Lung (tissue), 12 donors: Measurements from ENCODE around the gene ZNF581. TPM values are rescaled to one million over a fixed set of nuclear protein-coding genes. Genes with fewer than 3 reads are reported as not detected.
A peak's percentile ranks its signal among the peaks of the same experiment; 100 is the strongest.

Experiments used
- ATAC-seq: fragments of 200-7000 bp; cut with Tn5 transposase; one replicate; pipeline ENCODE4 v1.9.1; 2020; ENCODE audit warnings: moderate number of reproducible peaks; ENCODE audit not compliant: insufficient read depth, low FRiP score
- DNase-seq, 3 donors: peaks; one replicate each; pipeline ENCODE4 v3.0.0-alpha.2; 2013 to 2017
- H3K27ac ChIP-seq, 2 donors: one replicate each; pipeline ENCODE4 v1.5.1; 2013; ENCODE audit warnings: mild to moderate bottlenecking in 2 of 2, moderate library complexity in 2 of 2, control low read depth in 1 of 2, inconsistent platforms in 1 of 2, low read depth in 1 of 2, low read length in 1 of 2
- H3K27me3 ChIP-seq, 3 donors: one replicate each; pipeline ENCODE4 v1.5.1; 2013; ENCODE audit warnings: low read length in 2 of 3; ENCODE audit not compliant: control insufficient read depth in 3 of 3, insufficient read depth in 3 of 3
- H3K36me3 ChIP-seq, 4 donors: one replicate each; pipeline ENCODE4 v1.5.1; 2013; ENCODE audit warnings: low read length in 4 of 4, mild to moderate bottlenecking in 1 of 4, moderate library complexity in 1 of 4; ENCODE audit not compliant: control insufficient read depth in 4 of 4, insufficient read depth in 4 of 4
- H3K4me1 ChIP-seq, 5 donors: one replicate each; pipeline ENCODE4 v1.5.1; 2013; ENCODE audit warnings: low read length in 5 of 5, mild to moderate bottlenecking in 2 of 5, moderate library complexity in 1 of 5; ENCODE audit not compliant: control insufficient read depth in 5 of 5, insufficient read depth in 5 of 5
- H3K4me3 ChIP-seq: one replicate; pipeline ENCODE4 v1.5.1; 2013; ENCODE audit warnings: mild to moderate bottlenecking, control low read depth, moderate library complexity
- H3K9ac ChIP-seq, 2 donors: one replicate each; pipeline ENCODE4 v1.5.1; 2013; ENCODE audit warnings: low read length in 2 of 2, control low read depth in 1 of 2; ENCODE audit not compliant: insufficient read depth in 1 of 2
- H3K9me3 ChIP-seq, 4 donors: one replicate each; pipeline ENCODE4 v1.5.1; 2013; ENCODE audit warnings: low read length in 3 of 4, mild to moderate bottlenecking in 1 of 4, moderate library complexity in 1 of 4; ENCODE audit not compliant: control insufficient read depth in 4 of 4, insufficient read depth in 3 of 4
- CTCF ChIP-seq: IDR thresholded peaks from 2 replicates; pipeline ENCODE4 v1.5.1; 2012; ENCODE audit warnings: mild to moderate bottlenecking; ENCODE audit errors: control extremely low read depth, extremely low read depth
- WGBS, 2 donors: extraction: QIAGEN DNeasy Blood & Tissue Kit; methylation state at CpG; one replicate each; pipeline ENCODE4 v1.1.7; 2013; 5-methylcytosine and 5-hydroxymethylcytosine counted together
- polyA plus RNA-seq, 2 donors: library from polyadenylated mRNA; stranded (reverse); fragments of 200-250 nt; gene quantifications; one replicate each; pipeline ENCODE4 v1.2.1, GENCODE V29; 2013
- total RNA-seq, 2 donors: library from RNA; depleted of rRNA in 1 of 2; stranded (reverse); fragments of >200 nt in 1 of 2; gene quantifications; one replicate each; pipeline ENCODE4 v1.2.1, GENCODE V29; 2014 to 2021
- donor health status: control.
- donor health status: control.
- donor health status: Bipolar disorder and iron deficiency.
- donor health status: healthy.
- donor health status: DM: yes; HTN: yes; CAD: no.

Gene ZNF581
- total and polyA plus RNA-seq, 4 donors, result 15.0 to 18.1 (median 15.6) TPM

- Histone ChIP-seq H3K36me3 (peaks cover 0 to 12% (median 3%) of the 10 kb centered on the region in 4 donors), H3K27ac (peak overlapping the region; percentile 42 to 82), H3K27me3 (no peaks in the 10 kb centered on the region), H3K9me3 (no peaks in the 10 kb centered on the region), H3K4me3 (peak overlapping the region; percentile 72), H3K9ac (no peak overlapping the region), H3K4me1 (peaks cover 6 to 45% (median 25%) of the 10 kb centered on the region in 5 donors)
- no peak for TF ChIP-seq CTCF
- WGBS, 2 donors, result 50 to 65% methylated on average over 12 of the region's 12 CpGs
- DNase-seq (no peak), ATAC-seq (no peak)
Measured at GRCh38 chr19:55644191-55644833, 863 bp downstream of the ZNF581 start.

GRCh38 chr19:55644842-55645511, 1.5 kb downstream of the ZNF581 start:
- Histone ChIP-seq H3K27ac (no peak overlapping the region), H3K4me1 (peaks cover 6 to 44% (median 25%) of the 10 kb centered on the region in 5 donors), H3K27me3 (no peaks in the 10 kb centered on the region), H3K36me3 (peaks cover 0 to 12% (median 3%) of the 10 kb centered on the region in 4 donors), H3K9ac (no peak overlapping the region), H3K9me3 (no peaks in the 10 kb centered on the region), H3K4me3 (no peak overlapping the region)
- WGBS, 2 donors, result 91 to 94% methylated on average over 28 of the region's 28 CpGs
- no peak for ATAC-seq
- TF ChIP-seq CTCF, result no peak
- no peak for DNase-seq

- H3K9ac ChIP-seq, result no peak overlapping the region
- no peak for ATAC-seq
- 68 to 88% methylated on average over 5 of the region's 5 CpGs for WGBS, 2 donors
- no peaks in the 10 kb centered on the region for H3K27me3 ChIP-seq
- H3K27ac ChIP-seq, result no peak overlapping the region
- peaks cover 6 to 38% (median 20%) of the 10 kb centered on the region in 5 donors for H3K4me1 ChIP-seq
- no peak overlapping the region for H3K4me3 ChIP-seq
- H3K36me3 ChIP-seq, result peaks cover 0 to 12% (median 3%) of the 10 kb centered on the region in 4 donors
- DNase-seq, result no peak
- TF ChIP-seq CTCF, result no peak
- no peaks in the 10 kb centered on the region for H3K9me3 ChIP-seq
Measured at GRCh38 chr19:55645512-55645881, 2.0 kb downstream of the ZNF581 start.
